HTR-8/SVneo (cell line): Measurements from ENCODE around the gene TMEM176B.

Source experiments
- DNase-seq: peaks from one replicate; pipeline ENCODE4 v3.0.0; 2011; ENCODE audit warnings: low spot score, mixed read lengths; ENCODE audit not compliant: insufficient read length
- FAIRE-seq: peaks from 2 replicates; lab custom pipeline; 2011; peaks lifted over from hg19 to GRCh38; lab: Jason Lieb, UNC

TMEM176B gene

DNA sequence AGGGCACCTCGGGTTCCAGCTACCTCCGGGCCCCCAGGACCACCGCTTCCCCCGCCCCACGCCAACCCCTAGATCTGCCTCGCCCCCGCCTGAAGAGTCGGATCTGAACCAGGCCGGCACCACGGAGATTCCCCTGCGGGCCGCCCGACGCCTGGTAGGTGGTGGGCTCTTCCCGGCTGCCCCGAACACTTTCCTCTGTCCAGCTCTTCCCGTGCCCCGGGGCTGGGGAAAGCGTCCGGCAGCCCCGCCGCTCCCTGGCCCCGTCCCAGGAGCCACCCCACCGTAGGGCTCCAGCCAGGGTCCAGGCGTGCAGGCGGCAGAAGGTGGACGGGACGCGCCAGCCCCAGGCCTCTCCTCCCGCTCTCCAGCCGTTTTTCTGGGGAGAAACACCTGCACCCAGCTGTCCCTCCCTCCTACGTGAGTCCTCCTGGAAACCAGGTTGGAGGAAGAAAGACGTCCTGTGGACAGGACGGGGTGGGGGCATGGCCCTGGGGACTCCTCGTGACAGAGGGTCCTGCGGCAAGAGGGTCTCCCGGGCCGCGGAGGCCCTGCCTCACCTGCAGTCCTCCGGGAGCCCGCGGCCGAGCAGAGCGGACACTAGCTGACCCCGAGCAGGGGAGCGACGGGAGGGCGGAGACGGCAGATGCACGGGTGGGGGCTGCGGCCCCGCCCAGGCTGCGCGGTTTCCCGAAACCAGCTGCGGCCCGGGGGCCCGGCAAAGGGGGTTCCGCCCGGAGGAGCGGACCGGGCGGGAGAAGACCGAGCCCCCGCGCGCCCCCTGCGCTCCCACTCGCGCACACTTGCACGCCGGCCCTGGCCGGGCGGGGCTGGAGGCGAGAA is at the start of gene TMEM176B:
Gene TMEM176B, minus strand, starts transcription at position 624 of the 840 bp plus-strand sequence. CDS start 3,795 bp downstream, outside the sequence.
- DNase-seq (no peak), FAIRE-seq (no peak)

DNA sequence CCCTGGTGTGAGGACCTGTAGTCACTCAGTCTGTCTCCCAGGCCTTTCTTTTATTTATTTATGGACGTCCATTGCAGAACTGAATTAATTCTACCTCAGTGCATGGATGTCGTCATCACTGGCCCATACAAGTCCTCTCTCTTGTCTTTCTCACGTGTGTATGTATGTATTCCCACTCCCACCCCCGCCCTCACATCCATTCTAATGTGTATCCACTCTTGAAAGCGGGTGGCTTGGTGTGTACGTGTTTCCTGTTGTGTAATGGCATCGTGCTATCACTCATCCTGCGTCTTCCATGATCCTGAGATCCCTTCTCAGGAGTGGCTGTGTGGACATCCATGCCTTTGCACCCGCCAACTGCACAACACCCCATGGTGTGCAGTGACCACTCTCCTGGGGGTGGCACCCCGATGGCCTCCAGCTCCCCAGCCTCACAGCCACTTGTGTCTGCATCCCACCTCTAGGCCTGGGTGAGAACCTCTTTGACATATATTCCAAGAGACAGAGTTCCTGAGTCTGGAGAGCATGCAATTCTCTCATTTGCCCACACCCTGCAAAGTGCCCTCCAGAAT is 49.1 kb upstream of the TMEM176B start:
- no peak for DNase-seq

DNA sequence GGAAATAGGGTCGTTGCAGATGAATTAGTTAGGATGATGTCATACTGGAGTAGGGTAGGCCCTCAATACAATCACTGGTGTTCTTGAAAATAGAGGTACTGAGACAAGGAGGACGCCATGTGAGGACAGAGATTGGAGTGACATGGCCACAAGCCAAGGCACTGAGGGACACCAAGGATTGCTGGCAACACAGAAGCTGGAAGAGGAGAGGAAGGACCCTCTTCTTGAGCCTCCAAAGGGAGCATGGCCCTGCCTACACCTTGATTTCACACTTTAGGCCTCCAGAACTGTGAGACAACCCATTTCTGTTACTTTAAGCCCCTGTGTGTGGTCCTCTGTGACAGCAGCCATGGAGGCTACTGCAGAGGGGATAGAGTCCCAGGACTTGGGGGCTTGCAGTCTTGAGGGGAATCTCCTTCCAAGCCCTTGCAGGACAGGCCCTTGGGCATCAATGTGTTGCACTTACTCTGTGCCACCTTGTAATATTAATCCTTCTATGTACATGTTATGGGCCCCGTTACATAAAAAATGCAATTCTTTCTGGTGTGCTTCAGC is 48.5 kb upstream of the TMEM176B start:
- FAIRE-seq: no peak
- no peak for DNase-seq

More for the DNA sequence above, 49.1 kb upstream of the TMEM176B start:
- no peak for FAIRE-seq

DNA sequence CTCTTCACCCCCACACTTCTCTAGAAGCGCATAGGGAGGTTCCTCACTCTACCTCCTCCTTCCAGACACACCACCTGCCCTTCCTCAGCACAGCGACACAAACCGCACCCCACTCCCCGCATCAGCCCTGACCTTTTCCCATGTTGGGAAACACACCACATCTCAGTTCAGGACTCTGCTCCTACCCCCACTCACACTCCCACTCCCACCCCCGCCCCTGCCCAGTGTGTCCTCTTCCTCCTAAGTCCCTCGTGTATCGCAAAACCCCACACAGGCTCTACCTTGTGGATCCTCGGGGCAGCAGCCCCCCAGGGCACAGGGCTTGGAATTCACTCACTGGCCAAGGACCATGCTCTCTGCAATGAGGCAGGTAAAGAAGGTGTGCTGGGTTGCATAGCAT is 47.9 kb upstream of the TMEM176B start:
- FAIRE-seq: no peak
- no peak for DNase-seq

DNA sequence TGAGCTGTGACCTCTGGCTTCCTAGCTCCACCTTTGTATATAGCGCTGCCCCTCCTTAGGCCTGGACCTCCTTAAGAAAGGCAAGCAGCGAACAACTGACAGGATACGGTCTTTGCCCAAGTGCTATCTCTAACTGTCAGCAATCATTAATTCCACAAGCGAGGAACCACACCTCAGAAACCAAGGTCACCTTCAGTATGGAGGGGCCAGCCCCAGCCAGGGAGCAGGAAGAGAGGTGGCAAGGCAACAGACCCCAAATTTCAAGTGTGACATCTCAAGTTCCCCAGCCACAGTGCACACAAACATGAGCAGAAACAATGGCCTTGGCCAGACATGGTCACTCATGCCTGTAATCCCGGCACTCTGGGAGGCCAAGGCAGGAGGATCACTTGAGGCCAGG is 47.4 kb upstream of the TMEM176B start:
- FAIRE-seq (no peak), DNase-seq (no peak)

DNA sequence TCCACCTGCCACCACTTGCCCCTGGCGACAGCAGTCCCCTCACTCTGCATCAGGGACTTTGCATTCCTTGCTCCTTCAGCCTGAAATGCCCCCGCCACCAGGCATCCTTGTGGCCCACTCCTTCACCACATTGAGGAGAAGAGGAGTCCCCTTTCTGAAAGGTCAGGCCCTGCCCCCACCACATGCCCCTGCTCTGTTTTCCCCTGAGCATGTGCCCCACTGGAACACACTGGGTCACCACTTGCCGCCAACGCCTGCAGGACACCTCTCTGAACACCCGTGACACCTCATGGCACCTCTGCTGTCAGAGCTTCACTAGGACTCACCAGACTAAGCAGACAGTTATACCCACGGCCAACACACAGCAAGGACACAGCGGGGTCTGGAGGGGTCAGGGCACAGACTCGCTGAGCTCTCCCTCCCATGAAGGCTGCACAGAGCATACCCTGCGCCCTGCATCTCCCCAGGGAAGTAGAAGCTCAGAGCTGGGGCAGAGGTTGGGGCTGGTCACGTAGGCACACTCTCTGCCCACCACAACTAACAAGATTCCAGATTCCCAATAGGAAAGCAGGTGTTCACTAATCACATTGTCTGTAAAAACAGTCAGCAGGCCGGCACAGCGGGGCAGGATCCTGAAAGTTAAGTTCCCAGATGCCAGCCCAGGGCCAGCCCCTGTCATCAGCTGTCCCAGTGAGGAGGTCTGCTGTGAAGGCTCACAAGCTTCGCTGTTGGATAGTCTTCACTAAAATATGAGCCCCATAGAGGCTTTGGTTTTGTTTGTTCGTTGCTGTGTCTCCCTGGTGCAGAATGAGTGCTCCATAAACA is 46.3 kb upstream of the TMEM176B start:
- FAIRE-seq (no peak), DNase-seq (no peak)

DNA sequence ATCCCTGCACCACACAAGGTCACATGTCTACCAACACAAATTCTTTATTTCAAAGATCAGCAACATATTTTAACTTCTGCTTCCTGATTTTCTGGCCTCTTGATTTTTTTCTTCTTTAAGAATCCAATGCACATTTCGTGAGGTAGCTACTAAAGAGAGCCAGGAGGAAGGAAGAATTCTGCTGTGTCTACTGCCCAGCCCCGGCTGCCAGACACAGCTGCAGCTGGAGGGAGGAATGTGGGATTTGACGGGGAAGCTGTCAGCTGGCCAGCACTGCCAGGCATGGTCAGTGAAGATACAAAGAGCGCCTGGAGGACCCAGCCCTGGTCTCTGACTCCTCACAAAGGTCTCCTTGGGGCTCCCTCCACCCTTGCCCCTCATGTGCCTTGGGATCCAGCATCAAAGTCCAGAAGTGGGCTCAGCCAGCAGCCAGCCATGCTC is 45.3 kb upstream of the TMEM176B start:
- DNase-seq (no peak), FAIRE-seq (no peak)

DNA sequence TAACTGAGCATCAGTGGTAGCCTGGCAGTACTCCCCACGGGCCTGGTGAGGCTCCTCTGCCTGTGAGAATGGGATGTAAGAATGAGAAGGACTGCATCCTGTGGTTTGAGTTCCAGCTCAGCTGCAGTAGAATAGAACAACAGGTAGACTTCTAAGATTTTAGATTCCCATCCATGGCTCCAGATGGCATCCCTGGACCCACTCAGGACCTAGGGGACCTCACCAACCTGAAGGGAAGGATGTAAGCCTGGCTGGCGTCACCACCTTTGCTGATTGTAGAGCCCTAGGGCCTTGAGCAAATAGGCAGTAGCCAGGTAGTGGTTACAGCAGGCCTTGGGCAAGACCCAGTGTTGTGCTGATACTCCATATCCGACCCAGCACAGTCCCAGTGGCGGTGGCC is 42.6 kb upstream of the TMEM176B start:
- DNase-seq (no peak), FAIRE-seq (no peak)

DNA sequence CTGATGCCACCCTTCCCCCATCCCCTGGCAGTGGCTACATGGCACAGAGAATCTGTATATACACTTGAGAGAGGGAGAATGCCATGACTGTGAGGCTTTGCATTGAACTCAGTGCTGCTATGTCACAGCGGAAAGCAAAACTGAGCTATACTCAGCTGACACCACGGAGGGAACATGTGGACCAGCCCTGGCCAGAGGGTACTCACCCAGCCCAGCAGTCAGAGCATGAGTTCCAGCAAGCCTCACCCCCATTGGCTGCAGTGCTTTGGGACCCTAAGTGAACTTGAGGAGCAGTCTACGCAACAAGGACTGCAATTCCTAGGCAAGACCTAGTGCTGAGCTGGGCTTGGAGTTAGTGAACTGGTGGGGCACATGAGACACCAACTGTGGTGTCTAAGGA is 41.9 kb upstream of the TMEM176B start:
- FAIRE-seq: no peak
- no peak for DNase-seq

DNA sequence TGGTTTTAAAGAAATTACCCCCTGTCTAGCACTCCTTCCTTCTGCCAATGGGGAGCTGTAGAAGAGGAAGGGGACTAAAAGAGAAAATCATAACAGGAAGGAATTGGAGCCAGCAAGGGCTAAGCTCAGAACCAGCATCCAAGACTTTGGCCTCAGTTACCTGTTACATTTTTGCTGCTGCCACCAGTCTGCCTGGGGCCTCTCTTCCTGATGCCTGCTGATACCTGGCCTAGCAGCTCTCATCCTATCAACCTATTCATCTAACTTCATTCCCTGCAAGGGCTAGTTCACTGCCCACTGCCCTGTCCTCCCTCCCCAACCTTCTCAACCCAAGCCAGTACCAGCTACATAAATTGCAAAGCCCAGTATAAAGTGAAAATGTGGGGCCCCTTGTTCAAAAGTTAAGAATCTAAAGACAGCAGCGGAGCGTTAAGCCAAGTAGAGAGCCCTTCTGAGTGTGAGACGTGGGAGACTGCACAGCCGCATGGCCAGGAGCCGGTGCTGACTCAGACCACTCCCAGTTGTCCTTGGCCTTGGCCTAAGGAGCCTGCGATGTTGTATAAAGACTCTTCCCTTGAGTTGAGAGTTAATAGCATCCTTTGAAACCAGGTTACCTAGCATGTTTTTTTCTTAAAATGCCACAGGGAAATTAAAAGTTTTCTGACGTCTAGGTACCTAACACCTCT is 38.9 kb upstream of the TMEM176B start:
- DNase-seq (no peak), FAIRE-seq (no peak)

DNA sequence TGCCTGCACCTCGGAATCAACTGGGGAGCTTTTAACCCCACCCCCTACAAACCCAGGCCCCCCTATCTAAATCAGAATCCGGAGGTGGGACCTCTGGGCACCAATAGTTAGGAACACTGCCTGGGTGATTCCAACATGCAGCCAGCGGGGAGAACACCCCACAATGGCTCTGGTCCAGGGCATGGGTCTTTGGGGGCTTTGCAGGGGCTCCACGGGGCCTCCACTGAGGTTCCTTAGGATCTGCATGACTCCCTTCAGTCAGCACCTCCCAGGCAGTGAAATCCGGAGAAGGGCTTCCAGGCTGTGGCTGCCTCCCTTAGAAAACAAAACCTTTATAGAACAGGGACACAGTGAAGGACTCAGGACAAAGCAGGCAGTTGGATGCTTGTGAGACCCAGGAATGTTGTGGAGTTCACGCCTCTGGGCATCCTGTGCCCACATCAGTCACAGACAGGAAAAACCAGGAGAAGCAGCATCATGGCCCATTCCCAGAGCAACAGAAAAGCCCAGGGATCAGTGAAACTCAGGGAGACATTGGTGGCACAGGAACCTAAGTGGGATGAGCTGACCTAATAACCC is 35.6 kb upstream of the TMEM176B start:
- no peak for FAIRE-seq
- no peak for DNase-seq

DNA sequence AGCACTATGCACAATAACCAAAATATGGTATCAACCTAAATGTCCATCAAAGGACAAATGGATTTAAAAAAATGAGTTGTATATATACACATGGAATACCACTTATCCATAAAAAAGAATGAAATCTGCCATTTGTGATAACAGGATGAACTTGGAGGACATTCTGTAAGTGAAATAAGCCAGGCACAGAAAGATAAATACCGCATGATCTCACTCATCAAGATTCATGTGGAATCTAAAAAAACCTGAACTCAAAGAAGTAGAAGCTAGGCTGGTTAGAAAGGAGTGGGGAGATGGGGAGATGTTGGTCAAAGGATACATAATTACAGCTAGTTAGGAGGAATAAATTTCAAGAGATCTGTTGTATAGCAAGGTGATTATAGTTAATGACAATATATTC is 34.9 kb upstream of the TMEM176B start:
- DNase-seq (no peak), FAIRE-seq (no peak)

DNA sequence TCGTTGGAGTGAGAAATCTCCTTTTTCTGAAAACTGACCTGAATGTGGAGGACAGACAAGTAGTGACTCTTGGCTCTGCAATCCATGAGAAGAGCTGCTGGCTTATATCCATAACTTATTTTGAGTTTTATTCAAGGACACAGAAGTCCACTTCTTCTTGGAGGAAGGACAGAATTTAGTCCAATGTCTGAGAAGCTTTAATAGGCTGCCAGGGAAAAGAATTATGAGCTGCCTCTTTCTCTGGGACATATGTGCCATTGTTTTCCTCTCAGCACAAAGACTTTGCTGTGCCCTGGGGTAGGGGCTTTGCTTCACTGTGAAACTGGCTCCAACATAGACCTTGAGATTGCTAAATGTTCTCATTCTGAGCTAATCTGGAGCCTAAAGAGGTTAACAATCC is 31.7 kb upstream of the TMEM176B start:
- DNase-seq (no peak), FAIRE-seq (no peak)

DNA sequence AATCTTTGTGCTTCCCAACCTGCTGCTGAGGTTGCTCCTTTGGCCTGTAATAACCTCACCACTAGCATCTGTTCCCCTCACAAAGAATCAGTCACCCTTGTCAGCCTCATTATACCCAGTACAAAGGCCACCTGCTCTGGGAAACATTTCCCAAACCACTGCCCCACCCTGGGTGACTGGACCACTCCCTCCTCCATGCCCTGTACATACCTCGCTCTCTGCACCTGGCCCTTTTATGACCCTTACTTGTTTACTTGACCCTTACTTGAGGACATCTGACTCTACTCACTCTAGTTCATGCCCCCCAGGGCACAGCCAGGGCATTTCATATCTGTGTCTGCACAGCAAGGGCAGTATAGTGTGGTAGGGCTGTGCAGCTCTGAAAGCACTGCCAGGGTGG is 30.8 kb upstream of the TMEM176B start:
- FAIRE-seq (no peak), DNase-seq (no peak)

DNA sequence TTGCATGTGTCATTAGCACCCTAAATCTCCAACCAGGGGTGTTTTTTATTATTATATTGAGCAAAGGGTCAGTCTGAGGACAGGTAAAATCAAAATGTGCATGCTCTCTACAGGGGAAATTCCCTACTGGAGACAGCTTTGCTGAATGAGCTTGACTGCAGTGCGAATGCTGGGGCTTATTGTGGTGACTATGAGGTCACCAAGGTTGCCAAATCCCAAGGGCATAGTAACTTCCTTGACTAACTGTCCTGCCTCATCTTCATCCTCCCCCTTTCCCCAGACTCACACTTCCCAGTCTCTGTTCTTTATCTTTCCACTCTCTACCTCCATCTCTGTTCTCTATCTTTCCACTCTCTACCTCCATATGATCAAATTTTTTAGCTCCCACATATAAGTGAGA is 29.3 kb upstream of the TMEM176B start:
- FAIRE-seq (no peak), DNase-seq (no peak)

DNA sequence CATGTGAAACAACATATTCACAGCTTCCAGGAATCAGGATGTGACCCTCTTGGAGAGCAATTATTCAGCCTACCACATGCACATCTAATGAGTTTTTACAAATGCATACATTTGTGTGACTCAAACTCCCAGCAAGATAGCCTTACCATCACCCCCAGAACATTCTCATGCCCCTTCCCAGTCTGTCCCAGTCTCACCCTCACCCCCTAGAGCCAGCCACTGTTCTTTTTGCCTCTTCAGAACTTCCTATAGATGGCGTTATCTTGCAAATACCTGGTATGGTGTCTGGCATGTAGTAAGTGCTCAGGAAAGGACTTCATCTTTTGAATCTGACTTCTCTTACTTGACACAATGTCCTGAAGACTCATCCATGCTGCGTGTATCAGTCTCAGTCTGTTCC is 28.2 kb upstream of the TMEM176B start:
- no peak for DNase-seq
- no peak for FAIRE-seq

DNA sequence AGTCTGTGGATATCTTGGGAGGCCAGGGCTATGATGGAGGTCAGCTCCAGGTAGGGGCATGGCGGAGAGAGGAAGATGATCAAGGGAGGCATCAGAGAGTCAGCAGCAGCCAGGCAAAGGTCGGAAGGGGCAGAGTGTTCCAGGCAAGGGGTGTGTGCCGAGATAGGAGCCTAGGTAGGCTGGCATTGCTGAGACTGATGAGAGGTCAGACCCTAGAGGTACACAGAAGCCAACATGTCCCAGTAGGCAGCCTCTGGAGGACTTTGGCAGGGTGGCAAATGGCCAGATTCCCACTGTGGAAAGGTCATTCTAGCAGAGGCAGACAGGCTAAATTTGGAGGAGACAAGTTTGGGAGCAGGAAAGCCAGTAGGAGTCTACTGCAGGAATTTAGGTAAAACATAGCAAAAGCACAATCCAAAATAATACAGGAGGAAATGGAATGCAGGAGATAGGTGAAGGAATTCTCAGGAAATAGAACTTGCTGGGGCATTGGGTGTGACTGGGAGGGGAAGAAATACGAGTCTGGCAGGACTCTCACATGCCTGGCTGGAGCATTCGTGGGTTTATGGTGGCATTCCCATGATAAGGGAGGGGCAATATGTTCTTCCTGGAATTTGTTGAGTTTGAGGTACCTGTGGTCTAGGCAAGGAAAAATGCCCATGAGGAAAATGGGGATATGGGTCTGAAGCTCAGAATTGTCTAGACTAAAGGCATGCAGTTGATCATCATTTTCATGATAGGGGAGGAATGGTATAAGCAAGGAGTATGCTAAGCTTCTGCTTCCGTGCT is 26.1 kb upstream of the TMEM176B start:
- FAIRE-seq (no peak), DNase-seq (no peak)

DNA sequence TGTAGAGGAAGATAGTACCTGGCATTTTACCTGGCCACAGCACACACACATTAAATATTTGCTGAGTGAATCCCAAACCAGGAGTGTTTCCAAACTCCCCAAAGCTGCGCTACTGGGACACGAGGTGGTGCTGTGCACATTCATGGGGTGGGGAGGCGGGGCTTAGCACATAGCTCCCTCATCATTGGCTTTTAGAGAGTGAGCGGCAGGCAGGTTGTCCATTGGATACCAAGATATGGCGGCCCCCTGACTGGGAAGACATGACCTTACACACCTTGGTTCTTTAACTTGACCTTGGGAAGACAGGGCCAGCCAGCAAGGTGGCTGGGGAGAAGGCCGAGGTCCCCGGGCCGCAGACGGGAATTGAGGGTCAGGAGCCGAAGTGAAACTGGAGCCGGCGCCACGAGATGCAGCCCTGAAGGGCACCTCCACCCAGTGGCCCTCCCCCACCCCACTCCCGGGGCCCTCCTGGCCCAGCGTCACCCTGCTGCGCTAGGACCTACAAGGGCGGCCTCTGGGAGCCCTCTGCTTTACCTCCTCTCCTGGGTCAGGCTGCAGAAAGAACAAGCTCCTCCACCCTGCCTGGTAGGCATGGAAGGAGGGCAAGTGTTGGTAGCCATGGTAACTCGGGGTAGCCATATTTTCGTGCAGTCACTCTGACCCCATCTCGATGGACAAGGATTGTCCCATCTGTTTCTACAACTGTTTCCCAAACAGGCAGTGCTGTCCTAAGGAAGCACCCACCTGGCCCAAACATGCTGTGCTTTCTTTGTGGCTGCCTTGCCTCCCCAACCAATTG is 24.4 kb upstream of the TMEM176B start:
- DNase-seq (no peak), FAIRE-seq (no peak)
